ENCODE results near the gene SLC9A9.

SLC9A9 gene

DNA sequence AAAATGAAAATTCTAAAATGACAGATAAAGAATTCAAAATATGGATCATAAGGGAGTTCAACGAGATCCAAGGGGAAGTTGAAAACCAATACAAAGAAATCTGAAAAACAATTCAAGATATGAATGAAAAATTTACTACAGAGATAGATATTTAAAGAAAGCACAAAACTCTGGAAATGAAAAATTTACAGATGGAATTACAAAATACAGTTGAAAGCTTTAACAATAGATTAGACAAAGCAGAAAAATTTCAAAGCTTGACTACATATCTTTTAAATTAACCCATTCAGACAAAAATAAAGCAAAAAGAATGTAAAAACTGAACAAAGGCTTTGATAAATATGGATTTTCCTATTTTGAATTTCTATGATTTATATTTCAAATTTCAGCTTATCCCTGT is 211.1 kb downstream of the SLC9A9 start:
- TF ChIP-seq, protein P1, sequence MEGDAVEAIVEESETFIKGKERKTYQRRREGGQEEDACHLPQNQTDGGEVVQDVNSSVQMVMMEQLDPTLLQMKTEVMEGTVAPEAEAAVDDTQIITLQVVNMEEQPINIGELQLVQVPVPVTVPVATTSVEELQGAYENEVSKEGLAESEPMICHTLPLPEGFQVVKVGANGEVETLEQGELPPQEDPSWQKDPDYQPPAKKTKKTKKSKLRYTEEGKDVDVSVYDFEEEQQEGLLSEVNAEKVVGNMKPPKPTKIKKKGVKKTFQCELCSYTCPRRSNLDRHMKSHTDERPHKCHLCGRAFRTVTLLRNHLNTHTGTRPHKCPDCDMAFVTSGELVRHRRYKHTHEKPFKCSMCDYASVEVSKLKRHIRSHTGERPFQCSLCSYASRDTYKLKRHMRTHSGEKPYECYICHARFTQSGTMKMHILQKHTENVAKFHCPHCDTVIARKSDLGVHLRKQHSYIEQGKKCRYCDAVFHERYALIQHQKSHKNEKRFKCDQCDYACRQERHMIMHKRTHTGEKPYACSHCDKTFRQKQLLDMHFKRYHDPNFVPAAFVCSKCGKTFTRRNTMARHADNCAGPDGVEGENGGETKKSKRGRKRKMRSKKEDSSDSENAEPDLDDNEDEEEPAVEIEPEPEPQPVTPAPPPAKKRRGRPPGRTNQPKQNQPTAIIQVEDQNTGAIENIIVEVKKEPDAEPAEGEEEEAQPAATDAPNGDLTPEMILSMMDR (IDR thresholded peaks at IDR 0.05; ENCODE audit: low read depth, low read length, missing control alignments), result no peak
- no peak overlapping the region for H3K4me3 ChIP-seq (ENCODE audit: low read depth, low read length)
- no peak for DNase-seq (ENCODE audit: low read depth)

DNA sequence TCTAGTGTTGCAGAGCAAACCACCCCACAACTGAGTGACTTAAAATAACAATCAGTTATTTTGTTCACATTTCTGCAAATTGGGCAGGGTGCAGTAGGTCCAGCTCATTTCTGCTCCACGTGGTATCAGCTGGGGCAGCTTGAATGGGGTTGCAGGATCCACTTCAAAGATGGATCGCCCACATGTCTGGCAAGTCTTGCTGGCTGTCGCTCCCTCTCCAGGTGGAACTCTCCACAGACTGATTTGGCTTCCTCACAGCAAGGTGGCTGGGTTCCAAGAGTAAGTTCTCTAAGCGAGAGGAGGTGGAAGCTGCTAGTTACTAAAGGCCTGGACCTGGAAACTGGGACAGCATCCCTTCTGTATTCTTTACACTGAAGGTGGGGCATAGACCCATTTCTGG is 213.3 kb downstream of the SLC9A9 start:
- no peak overlapping the region for H3K4me3 ChIP-seq (ENCODE audit: low read depth, low read length)
- no peak for DNase-seq (ENCODE audit: low read depth)
- TF ChIP-seq, protein P1 (IDR thresholded peaks at IDR 0.05; ENCODE audit: low read depth, low read length, missing control alignments), result no peak

DNA sequence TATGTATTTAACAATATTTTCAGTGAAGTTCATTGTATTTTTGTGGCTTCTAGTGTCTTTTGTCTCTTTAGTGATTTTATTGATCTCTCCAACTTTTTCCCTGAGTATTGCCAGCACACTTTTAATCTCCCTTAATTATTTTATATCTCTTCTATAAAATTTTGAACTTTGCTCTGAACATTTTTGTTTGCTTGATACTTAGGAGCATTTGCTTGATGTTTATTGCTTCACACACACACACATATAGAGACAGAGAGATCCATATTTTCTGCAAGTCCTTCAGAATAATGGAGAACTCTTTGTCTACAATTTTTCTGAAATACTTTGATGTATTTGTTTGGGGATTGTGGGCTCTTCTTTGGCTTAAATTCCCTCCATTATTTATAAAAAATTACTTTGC is 213.8 kb downstream of the SLC9A9 start:
- no peak for DNase-seq (ENCODE audit: low read depth)
- H3K4me3 ChIP-seq (ENCODE audit: low read depth, low read length), result no peak overlapping the region
- TF ChIP-seq, protein P1 (IDR thresholded peaks at IDR 0.05; ENCODE audit: low read depth, low read length, missing control alignments), result no peak

DNA sequence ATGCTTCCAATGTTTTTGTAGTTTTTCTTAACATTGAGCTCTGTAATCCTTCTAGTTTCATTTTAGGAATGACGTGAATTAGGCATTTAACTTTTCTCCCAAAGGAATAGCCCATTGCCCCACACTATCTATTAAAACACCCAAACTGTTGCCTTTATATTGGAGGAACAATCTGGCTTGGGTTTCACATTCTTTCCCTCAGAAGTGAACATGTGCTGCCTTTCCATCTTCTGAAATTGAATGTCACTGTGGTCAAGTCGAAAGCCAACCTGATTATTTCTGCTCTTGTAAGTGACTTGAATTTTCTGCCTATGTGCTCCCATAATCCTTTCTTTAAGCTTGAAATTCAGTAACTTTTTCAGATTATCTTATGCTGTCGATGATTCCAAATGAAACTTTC is 214.5 kb downstream of the SLC9A9 start:
- TF ChIP-seq, protein P1 (IDR thresholded peaks at IDR 0.05; ENCODE audit: low read depth, low read length, missing control alignments), result no peak
- no peak for DNase-seq (ENCODE audit: low read depth)
- no peak overlapping the region for H3K4me3 ChIP-seq (ENCODE audit: low read depth, low read length)

DNA sequence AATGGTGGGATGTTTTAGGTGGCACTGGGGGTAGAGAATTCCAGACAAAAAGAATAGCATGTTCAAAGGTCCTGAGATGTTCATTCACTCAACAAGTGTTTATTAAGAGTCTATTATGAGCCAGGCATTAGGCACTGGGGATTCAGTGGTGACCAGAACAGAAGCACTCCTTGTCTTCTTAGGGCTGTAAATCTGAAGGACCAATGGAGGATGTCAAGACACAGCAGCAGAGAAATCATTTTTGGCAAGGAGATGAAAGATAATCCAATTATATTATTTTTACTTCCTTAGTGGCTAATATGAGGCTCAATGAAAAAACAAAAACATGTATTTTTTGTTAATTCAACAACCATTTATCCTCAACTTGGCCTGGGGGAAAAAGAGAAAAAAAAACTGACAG is 218.5 kb downstream of the SLC9A9 start:
- no peak for DNase-seq (ENCODE audit: low read depth)
- no peak overlapping the region for H3K4me3 ChIP-seq (ENCODE audit: low read depth, low read length)
- TF ChIP-seq, protein P1 (IDR thresholded peaks at IDR 0.05; ENCODE audit: low read depth, low read length, missing control alignments), result no peak

DNA sequence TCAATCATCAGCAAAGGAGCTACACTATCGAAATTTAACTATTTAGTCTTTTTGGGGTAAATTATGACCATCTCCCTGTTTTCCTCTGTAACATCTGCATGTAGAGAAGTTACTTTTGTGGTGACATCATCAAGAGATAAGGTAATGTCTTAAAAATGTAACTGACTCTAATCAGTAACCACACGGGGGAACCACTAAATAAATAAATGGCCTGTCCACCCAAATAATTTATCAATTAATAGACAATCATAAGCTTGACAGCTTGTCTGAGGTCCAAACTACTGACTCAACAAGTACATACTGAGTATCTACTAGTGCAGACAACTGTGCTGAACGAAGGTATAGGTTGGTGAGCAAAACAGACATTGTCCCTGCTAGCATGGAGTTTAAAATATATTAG is 219.3 kb downstream of the SLC9A9 start:
- TF ChIP-seq, protein P1 (IDR thresholded peaks at IDR 0.05; ENCODE audit: low read depth, low read length, missing control alignments), result no peak
- no peak for DNase-seq (ENCODE audit: low read depth)

DNA sequence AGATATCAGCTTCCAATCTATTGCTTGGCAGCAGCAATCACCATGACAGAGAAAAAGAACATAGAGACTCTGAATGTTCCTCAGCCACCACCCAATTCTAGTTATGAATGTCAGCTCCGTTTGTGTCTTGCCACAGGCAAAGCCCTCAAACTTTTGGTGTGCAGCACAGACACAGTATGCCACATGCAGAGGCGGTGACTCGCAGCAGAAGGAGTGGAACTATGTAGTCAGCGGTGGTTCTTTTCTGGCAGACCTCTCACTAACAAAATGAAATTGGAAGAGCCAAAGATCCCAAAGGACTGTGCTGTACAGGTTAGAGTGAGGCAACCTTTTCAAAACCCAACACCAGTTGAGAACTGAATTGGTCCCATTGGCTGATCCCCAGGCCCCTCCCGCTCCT is 220.9 kb downstream of the SLC9A9 start:
- DNase-seq (ENCODE audit: low read depth), result no peak
- TF ChIP-seq, protein P1 (IDR thresholded peaks at IDR 0.05; ENCODE audit: low read depth, low read length, missing control alignments), result no peak
- no peak overlapping the region for H3K4me3 ChIP-seq (ENCODE audit: low read depth, low read length)

More for the DNA sequence above, 219.3 kb downstream of the SLC9A9 start:
- H3K4me3 ChIP-seq (ENCODE audit: low read depth, low read length), result no peak overlapping the region
